GM10266 (cell line): ENCODE data around the gene DKK3.
"Not testable (repeated sequence)": the region's sequence is repeated elsewhere in the genome, so short reads cannot be mapped to it uniquely, and the experiment has no call there.

Experiments used
- DNase-seq: peaks from one replicate; pipeline ENCODE4 v3.0.0; 2012; ENCODE audit errors: extremely low spot score
- CTCF ChIP-seq: IDR thresholded peaks from 2 replicates; pipeline ENCODE4 v1.5.1; 2012; ENCODE audit warnings: mild to moderate bottlenecking, low read depth; ENCODE audit not compliant: control insufficient read depth, insufficient read depth; ENCODE audit errors: missing control alignments

Gene DKK3

DNA sequence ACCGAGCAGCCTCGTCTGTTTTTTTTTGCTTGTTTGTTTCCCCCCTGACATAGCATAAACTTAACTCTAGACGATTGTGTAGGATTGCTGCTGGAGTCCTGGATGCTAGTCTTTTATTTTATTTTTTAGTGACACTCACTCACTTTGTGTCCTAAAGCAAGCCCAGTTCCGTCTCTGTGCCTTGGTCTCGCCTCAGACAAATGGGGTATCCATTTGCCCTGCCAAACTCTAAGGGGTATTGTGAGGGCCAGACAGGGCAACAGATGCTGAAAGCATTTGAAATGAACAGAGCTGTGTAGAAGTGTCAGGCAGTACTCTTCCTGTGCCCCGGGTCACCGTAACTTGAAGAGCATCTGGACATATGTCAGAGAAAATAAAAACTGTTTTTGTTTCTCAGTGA is 34.8 kb upstream of the DKK3 start:
- no peak for DNase-seq
- no peak for TF ChIP-seq CTCF

- TF ChIP-seq CTCF = no peak
- DNase-seq = no peak
Measured at GRCh38 chr11:12042215-12042676, 33.8 kb upstream of the DKK3 start.

- not testable (repeated sequence) for DNase-seq
Measured at GRCh38 chr11:12040719-12041118, 32.3 kb upstream of the DKK3 start.

DNA sequence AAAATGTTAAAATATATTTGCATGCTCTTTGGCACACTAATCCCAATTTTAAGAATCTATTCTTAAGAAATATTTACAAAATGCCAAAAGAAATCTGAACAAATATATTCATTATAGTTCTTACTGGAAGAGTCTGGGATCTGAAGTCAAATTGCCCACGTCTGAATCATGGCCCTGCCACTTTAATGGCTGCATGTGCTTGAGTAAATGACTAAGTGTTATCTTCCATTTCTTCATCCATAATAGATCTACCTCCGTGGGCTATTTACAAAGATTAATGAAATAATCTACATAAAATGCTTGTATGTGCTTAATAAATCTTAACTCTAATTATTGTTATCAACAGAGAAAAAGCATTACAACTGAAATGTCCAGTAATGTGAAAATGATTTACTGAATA is 24.5 kb upstream of the DKK3 start:
- no peak for TF ChIP-seq CTCF
- no peak for DNase-seq

DNA sequence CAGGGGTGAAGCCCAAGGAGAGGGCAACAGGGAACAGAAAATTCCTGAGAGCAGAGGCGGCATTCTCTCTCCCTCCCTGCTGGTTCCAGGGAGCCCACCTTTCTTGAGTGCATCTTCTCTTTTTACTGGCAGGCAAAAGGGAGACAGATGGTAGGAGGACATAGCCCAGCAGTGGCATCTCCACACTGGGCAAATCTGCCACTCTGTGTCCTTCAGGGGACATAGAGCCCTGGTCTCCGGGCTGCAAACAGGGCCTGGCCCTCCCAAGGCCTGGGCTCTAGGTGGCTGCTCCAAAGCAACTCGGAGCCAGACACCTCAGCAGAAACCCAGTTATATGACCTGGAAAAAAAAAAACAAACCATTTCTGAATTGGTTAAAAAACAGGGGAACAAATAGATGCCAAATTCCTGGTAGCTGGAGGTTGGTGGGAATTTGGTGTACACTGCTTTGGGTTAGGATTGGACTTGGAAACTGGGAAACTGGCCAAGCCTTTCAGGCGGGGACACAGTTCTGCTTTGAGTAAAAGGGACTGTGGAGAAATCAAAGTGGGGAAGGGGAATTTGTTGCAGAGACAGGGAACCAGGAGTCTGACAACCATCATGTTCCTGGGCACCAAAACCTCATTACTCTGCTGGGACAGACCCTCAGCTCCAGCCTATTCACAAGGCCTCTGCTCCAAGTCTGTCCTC is 23.6 kb upstream of the DKK3 start:
- no peak for DNase-seq
- TF ChIP-seq CTCF = no peak

DNA sequence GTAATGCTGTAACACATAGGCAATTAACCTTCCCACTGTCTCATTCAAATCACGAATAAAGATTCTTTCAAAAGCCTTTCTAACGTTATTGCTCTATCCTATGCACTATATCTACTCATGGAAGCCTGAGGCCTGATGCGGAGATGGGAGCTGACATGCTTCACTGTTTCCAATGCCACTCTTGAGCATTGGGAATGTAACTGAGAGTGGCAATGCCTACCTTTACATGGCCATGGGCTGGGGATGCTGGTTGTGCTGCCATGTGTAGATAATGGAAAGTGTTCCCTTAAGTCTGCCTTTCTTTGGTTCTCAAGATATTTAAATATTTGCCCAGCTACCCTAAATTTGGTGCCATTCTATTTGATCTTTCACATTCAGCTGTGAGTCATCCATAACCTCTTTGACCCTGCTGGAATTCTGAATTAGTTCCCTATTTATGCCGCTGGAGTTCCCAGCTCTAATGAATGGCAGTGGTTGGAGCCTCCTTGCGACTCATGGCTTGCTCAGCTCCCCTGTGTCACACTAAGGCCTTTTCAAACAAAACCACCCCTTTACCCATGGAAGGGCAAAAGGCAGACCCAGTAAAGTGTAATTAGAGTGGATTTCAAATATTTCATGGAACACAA is 21.4 kb upstream of the DKK3 start:
- TF ChIP-seq CTCF = no peak
- DNase-seq = no peak

DNA sequence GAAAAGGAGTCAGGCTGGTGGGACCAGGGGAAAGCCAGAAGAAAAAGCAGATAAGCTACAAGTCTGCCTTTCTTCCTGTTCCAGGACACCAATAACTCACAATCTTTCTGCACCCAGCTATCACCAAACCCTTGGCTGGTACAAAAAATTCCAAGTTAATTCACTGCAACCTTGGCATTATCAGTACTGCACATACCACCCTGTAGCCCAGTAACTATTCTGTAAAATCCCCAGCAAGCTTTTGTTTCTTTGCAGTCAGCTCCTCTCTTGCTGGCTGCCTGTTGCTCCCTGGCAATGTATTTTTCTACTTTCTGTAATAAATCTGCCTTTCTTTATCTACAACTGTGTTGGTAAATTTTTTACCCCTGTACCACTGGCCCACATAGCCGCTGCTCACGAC is 20.7 kb upstream of the DKK3 start:
- DNase-seq = no peak
- no peak for TF ChIP-seq CTCF
